WTC11 (cell line): ENCODE results near the gene DIO3.

Source experiments
- ATF1 ChIP-seq: sonication (generic); formaldehyde crosslinking; IDR thresholded peaks from 2 replicates; pipeline ENCODE4 v1.8.1; 2023; ENCODE audit warnings: mild to moderate bottlenecking, moderate library complexity, missing genetic modification reagents
- CREM ChIP-seq: sonication (generic); formaldehyde crosslinking; IDR thresholded peaks from 2 replicates; pipeline ENCODE4 v1.8.1; 2022; ENCODE audit warnings: mild to moderate bottlenecking, missing genetic modification reagents, moderate library complexity
- MXD4 ChIP-seq: fragments of 250-450 bp; sonication (Bioruptor Pico); IDR thresholded peaks from 2 replicates; pipeline ENCODE4 v1.8.0; 2021; ENCODE audit warnings: mild to moderate bottlenecking, moderate library complexity, borderline replicate concordance
- TF ChIP-seq, protein P1 (sequence below): fragments of 200-600 bp; IDR thresholded peaks from 2 replicates; pipeline ENCODE4 v1.8.0; 2022; ENCODE audit warnings: antibody characterized with exemption
- TF ChIP-seq, protein P2 (sequence below): sonication (generic); formaldehyde crosslinking; IDR thresholded peaks from 2 replicates; pipeline ENCODE4 v1.8.1; 2023; ENCODE audit warnings: mild to moderate bottlenecking, moderate library complexity, missing genetic modification reagents
- TF ChIP-seq, protein P3 (sequence below): sonication (generic); formaldehyde crosslinking; IDR thresholded peaks from 2 replicates; pipeline ENCODE4 v1.8.0; 2023; ENCODE audit warnings: missing genetic modification reagents, mild to moderate bottlenecking, borderline replicate concordance
- TF ChIP-seq, protein P4 (sequence below): sonication (generic); formaldehyde crosslinking; IDR thresholded peaks from 2 replicates; pipeline ENCODE4 v1.8.1; 2023; ENCODE audit warnings: mild to moderate bottlenecking, missing genetic modification reagents

DNA sequence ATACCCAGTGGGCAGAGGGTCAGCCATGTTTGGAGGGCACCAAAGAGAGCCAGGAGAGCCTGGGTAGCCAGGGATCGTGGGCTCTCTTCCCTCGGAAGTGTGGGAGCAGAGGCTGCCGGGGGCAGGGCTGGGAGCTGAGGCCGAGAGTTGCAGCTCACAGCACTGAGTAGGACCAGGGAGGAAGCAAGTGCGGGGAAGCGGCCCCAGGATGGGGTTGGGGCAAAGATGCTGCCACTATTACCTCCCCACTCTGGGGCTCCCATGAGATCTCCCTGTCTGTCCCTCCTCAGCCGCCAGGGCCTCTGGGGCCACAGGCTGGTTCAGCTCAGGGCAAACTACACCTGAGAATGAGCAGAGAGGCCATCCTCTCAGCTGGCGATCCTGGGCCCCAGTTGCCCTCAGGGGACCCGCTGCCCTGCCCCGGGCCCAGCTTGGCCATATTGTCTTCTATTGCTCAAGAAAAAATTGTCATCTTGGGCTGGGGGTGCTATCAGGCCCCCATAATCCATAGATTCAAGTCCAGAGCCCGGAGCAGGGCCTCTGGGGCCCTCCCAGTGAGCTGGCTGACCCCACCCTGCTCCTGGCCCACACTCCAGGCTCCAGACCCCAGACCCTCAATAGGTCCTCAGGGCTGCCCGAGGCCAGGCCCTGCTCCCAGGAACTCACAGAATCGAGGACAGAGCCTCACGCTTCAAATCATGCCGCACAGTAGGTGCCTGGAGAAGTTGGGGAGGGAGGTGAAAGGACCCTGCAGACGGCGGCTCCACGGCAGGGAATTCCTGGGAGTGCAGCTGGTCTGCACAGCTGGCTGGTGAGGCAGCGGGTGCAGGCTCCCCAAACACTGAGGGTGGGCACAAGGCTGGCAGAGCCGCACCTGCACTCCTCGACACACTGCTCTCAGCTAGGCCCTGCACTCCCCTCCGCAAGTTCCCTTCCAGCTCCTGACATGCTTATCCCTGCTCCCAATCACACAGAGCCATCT is 20.5 kb upstream of the DIO3 start:
- TF ChIP-seq ATF1 (CRISPR knock-in tag) (no peak), CREM (no peak), MXD4 (CRISPR knock-in tag) (no peak)
- TF ChIP-seq, protein P1, sequence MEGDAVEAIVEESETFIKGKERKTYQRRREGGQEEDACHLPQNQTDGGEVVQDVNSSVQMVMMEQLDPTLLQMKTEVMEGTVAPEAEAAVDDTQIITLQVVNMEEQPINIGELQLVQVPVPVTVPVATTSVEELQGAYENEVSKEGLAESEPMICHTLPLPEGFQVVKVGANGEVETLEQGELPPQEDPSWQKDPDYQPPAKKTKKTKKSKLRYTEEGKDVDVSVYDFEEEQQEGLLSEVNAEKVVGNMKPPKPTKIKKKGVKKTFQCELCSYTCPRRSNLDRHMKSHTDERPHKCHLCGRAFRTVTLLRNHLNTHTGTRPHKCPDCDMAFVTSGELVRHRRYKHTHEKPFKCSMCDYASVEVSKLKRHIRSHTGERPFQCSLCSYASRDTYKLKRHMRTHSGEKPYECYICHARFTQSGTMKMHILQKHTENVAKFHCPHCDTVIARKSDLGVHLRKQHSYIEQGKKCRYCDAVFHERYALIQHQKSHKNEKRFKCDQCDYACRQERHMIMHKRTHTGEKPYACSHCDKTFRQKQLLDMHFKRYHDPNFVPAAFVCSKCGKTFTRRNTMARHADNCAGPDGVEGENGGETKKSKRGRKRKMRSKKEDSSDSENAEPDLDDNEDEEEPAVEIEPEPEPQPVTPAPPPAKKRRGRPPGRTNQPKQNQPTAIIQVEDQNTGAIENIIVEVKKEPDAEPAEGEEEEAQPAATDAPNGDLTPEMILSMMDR: no peak
- TF ChIP-seq, protein P2, sequence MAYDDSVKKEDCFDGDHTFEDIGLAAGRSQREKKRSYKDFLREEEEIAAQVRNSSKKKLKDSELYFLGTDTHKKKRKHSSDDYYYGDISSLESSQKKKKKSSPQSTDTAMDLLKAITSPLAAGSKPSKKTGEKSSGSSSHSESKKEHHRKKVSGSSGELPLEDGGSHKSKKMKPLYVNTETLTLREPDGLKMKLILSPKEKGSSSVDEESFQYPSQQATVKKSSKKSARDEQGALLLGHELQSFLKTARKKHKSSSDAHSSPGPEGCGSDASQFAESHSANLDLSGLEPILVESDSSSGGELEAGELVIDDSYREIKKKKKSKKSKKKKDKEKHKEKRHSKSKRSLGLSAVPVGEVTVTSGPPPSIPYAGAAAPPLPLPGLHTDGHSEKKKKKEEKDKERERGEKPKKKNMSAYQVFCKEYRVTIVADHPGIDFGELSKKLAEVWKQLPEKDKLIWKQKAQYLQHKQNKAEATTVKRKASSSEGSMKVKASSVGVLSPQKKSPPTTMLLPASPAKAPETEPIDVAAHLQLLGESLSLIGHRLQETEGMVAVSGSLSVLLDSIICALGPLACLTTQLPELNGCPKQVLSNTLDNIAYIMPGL (CRISPR knock-in tag): no peak
- TF ChIP-seq, protein P3, sequence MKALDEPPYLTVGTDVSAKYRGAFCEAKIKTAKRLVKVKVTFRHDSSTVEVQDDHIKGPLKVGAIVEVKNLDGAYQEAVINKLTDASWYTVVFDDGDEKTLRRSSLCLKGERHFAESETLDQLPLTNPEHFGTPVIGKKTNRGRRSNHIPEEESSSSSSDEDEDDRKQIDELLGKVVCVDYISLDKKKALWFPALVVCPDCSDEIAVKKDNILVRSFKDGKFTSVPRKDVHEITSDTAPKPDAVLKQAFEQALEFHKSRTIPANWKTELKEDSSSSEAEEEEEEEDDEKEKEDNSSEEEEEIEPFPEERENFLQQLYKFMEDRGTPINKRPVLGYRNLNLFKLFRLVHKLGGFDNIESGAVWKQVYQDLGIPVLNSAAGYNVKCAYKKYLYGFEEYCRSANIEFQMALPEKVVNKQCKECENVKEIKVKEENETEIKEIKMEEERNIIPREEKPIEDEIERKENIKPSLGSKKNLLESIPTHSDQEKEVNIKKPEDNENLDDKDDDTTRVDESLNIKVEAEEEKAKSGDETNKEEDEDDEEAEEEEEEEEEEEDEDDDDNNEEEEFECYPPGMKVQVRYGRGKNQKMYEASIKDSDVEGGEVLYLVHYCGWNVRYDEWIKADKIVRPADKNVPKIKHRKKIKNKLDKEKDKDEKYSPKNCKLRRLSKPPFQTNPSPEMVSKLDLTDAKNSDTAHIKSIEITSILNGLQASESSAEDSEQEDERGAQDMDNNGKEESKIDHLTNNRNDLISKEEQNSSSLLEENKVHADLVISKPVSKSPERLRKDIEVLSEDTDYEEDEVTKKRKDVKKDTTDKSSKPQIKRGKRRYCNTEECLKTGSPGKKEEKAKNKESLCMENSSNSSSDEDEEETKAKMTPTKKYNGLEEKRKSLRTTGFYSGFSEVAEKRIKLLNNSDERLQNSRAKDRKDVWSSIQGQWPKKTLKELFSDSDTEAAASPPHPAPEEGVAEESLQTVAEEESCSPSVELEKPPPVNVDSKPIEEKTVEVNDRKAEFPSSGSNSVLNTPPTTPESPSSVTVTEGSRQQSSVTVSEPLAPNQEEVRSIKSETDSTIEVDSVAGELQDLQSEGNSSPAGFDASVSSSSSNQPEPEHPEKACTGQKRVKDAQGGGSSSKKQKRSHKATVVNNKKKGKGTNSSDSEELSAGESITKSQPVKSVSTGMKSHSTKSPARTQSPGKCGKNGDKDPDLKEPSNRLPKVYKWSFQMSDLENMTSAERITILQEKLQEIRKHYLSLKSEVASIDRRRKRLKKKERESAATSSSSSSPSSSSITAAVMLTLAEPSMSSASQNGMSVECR (CRISPR knock-in tag): no peak
- TF ChIP-seq, protein P4, sequence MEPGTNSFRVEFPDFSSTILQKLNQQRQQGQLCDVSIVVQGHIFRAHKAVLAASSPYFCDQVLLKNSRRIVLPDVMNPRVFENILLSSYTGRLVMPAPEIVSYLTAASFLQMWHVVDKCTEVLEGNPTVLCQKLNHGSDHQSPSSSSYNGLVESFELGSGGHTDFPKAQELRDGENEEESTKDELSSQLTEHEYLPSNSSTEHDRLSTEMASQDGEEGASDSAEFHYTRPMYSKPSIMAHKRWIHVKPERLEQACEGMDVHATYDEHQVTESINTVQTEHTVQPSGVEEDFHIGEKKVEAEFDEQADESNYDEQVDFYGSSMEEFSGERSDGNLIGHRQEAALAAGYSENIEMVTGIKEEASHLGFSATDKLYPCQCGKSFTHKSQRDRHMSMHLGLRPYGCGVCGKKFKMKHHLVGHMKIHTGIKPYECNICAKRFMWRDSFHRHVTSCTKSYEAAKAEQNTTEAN (CRISPR knock-in tag): no peak
